A549 (cell line): ENCODE measurements around the gene TMA7B. TPM values are rescaled to one million over a fixed set of nuclear protein-coding genes. Genes with fewer than 3 reads are reported as not detected.

Source experiments
- ATAC-seq, 2 experiments: fragments of 200-7000 bp in 1 of 2; fragments of >200 bp in 1 of 2; cut with Nextera tagmentation in 1 of 2; cut with Tn5 transposase in 1 of 2; 3 replicates each; pipeline versions ENCODE4 v1.8.0 to v1.9.1; 2018 to 2020; ENCODE audit warnings: mild to moderate bottlenecking in 1 of 2, moderate library complexity in 1 of 2
- CTCF ChIA-PET: fragments of 300-600 bp; sonication (Branson Sonifier 250); formaldehyde crosslinking; extraction: SDS; loops from one replicate; lab custom pipeline; 2021; ENCODE audit warnings: antibody characterized with exemption, inconsistent platforms; lab: Yijun Ruan, JAX
- POLR2A ChIA-PET: fragments of 350-600 bp; formaldehyde crosslinking; extraction: SDS; loops from one replicate; lab custom pipeline; 2021; ENCODE audit warnings: antibody characterized with exemption, inconsistent platforms; lab: Yijun Ruan, JAX
- DNase-seq, 2 experiments: peaks; one replicate each; pipeline versions ENCODE4 v3.0.0 to v3.0.0-alpha.2; 2011 to 2016; ENCODE audit warnings: low read depth in 1 of 2, low spot score in 1 of 2
- FAIRE-seq: peaks from 2 replicates; lab custom pipeline; 2011; peaks lifted over from hg19 to GRCh38; lab: Jason Lieb, UNC
- H3K27ac ChIP-seq, 2 experiments: fragments of >200 bp; sonication (Bioruptor Twin); formaldehyde crosslinking; 3 replicates each; pipeline ENCODE4 v1.5.1; 2016 to 2017
- H3K4me1 ChIP-seq: fragments of >200 bp; sonication (Bioruptor Twin); formaldehyde crosslinking; 3 replicates; pipeline ENCODE4 v1.6.1; 2016
- H3K4me2 ChIP-seq: fragments of >200 bp; sonication (Bioruptor Twin); formaldehyde crosslinking; 3 replicates; pipeline ENCODE4 v1.6.1; 2016
- H3K4me3 ChIP-seq: fragments of >200 bp; sonication (Bioruptor Twin); formaldehyde crosslinking; 3 replicates; pipeline ENCODE4 v1.5.1; 2016
- H3K9me3 ChIP-seq: fragments of >200 bp; sonication (Bioruptor Twin); formaldehyde crosslinking; 3 replicates; pipeline ENCODE4 v1.6.1; 2016
- BHLHE40 ChIP-seq: IDR thresholded peaks from 2 replicates; pipeline ENCODE4 v1.6.1; 2012; ENCODE audit warnings: low read depth, low read length, inconsistent platforms
- CBX2 ChIP-seq: fragments of 200-600 bp; sonication (generic); IDR thresholded peaks from 2 replicates; pipeline ENCODE4 v1.6.1; 2016; ENCODE audit warnings: low read depth, mild to moderate bottlenecking, borderline replicate concordance
- CEBPB ChIP-seq, 2 experiments: fragments of >200 bp in 1 of 2; sonication (Bioruptor Twin) in 1 of 2; formaldehyde crosslinking in 1 of 2; IDR thresholded peaks; 2 replicates each; pipeline ENCODE4 v1.6.1; 2012 to 2016
- CHD2 ChIP-seq: fragments of 150-350 bp; IDR thresholded peaks from 2 replicates; pipeline ENCODE4 v1.6.1; 2014; ENCODE audit warnings: low read length; ENCODE audit not compliant: partially characterized antibody
- EHF ChIP-seq: fragments of 250-450 bp; sonication (Bioruptor Pico); IDR thresholded peaks from 2 replicates; pipeline ENCODE4 v1.5.0; 2020; ENCODE audit warnings: mild to moderate bottlenecking
- EP300 ChIP-seq, 2 experiments: fragments of >200 bp; sonication (Bioruptor Twin); formaldehyde crosslinking; IDR thresholded peaks; 2 replicates in 1 of 2; 3 replicates in 1 of 2; pipeline ENCODE4 v1.6.1; 2016 to 2017
- FOSB ChIP-seq: fragments of 250-450 bp; sonication (Bioruptor Pico); IDR thresholded peaks from 2 replicates; pipeline ENCODE4 v1.5.0; 2020; ENCODE audit warnings: mild to moderate bottlenecking, moderate library complexity
- FOSL2 ChIP-seq, 2 experiments: fragments of 450-650 bp in 1 of 2; fragments of >200 bp in 1 of 2; sonication (Bioruptor Twin) in 1 of 2; formaldehyde crosslinking; IDR thresholded peaks; 2 replicates each; pipeline versions ENCODE4 v1.5.0 to v1.6.1; 2016 to 2020; ENCODE audit warnings: mild to moderate bottlenecking in 1 of 2, moderate library complexity in 1 of 2
- FOXS1 ChIP-seq: fragments of 250-450 bp; sonication (Bioruptor Pico); IDR thresholded peaks from 2 replicates; pipeline ENCODE4 v1.5.0; 2020; ENCODE audit warnings: mild to moderate bottlenecking, moderate library complexity
- GATA3 ChIP-seq: IDR thresholded peaks from 2 replicates; pipeline ENCODE4 v1.6.1; 2012; ENCODE audit warnings: borderline replicate concordance
- HEYL ChIP-seq: fragments of 250-450 bp; sonication (Bioruptor Pico); IDR thresholded peaks from 2 replicates; pipeline ENCODE4 v1.8.0; 2021; ENCODE audit warnings: mild to moderate bottlenecking, moderate library complexity
- HOXA7 ChIP-seq: fragments of 250-450 bp; sonication (Bioruptor Pico); IDR thresholded peaks from 2 replicates; pipeline ENCODE4 v1.5.0; 2020; ENCODE audit warnings: mild to moderate bottlenecking, moderate library complexity
- HOXB13 ChIP-seq: fragments of 250-450 bp; sonication (Bioruptor Pico); IDR thresholded peaks from 2 replicates; pipeline ENCODE4 v1.5.0; 2020; ENCODE audit warnings: low read depth, mild to moderate bottlenecking, moderate library complexity
- HOXB5 ChIP-seq: fragments of 250-450 bp; sonication (Bioruptor Pico); IDR thresholded peaks from 2 replicates; pipeline ENCODE4 v1.5.0; 2020; ENCODE audit warnings: mild to moderate bottlenecking, moderate library complexity
- JUN ChIP-seq, 2 experiments: fragments of >200 bp; sonication (Bioruptor Twin); formaldehyde crosslinking; IDR thresholded peaks; 2 replicates in 1 of 2; 3 replicates in 1 of 2; pipeline ENCODE4 v1.6.1; 2016 to 2017
- JUNB ChIP-seq: fragments of >200 bp; sonication (Bioruptor Twin); formaldehyde crosslinking; IDR thresholded peaks from 2 replicates; pipeline ENCODE4 v1.6.1; 2016
- KDM1A ChIP-seq: fragments of 200-600 bp; sonication (generic); IDR thresholded peaks from 2 replicates; pipeline ENCODE4 v1.6.1; 2016; ENCODE audit warnings: low read depth, mild to moderate bottlenecking
- NFE2L2 ChIP-seq: fragments of 150-350 bp; conservative IDR thresholded peaks from 2 replicates; pipeline ENCODE4 v1.6.1; 2014; ENCODE audit warnings: low read length
- PHF8 ChIP-seq: fragments of 200-600 bp; sonication (generic); IDR thresholded peaks from 2 replicates; pipeline ENCODE4 v1.6.1; 2016; ENCODE audit warnings: low read depth, mild to moderate bottlenecking, antibody characterized with exemption, moderate library complexity, borderline replicate concordance
- POLR2A ChIP-seq: IDR thresholded peaks from 2 replicates; pipeline ENCODE4 v1.6.1; 2012; ENCODE audit warnings: mild to moderate bottlenecking, low read length
- POLR2AphosphoS2 ChIP-seq: conservative IDR thresholded peaks from 2 replicates; pipeline ENCODE4 v1.6.1; 2012; ENCODE audit warnings: low read length, improper control_type of control experiment, inconsistent platforms
- RAD21 ChIP-seq, 2 experiments: fragments of >200 bp in 1 of 2; sonication (Bioruptor Twin) in 1 of 2; formaldehyde crosslinking in 1 of 2; IDR thresholded peaks in 1 of 2; conservative IDR thresholded peaks in 1 of 2; 2 replicates in 1 of 2; 3 replicates in 1 of 2; pipeline ENCODE4 v1.6.1; 2012 to 2018; ENCODE audit warnings: inconsistent platforms in 1 of 2
- TFCP2L1 ChIP-seq: fragments of 250-450 bp; sonication (Bioruptor Pico); IDR thresholded peaks from 2 replicates; pipeline ENCODE4 v1.5.0; 2021; ENCODE audit warnings: mild to moderate bottlenecking
- ZC3H11A ChIP-seq: fragments of 450-650 bp; IDR thresholded peaks from 2 replicates; pipeline ENCODE4 v1.6.1; 2014; ENCODE audit warnings: antibody characterized with exemption, mild to moderate bottlenecking
- ZNF302 ChIP-seq: fragments of 250-450 bp; sonication (Bioruptor Pico); IDR thresholded peaks from 2 replicates; pipeline ENCODE4 v1.9.0; 2021; ENCODE audit warnings: inconsistent platforms, mild to moderate bottlenecking, moderate library complexity
- WGBS: methylation state at CpG from one replicate; pipeline ENCODE4 v1.1.6; 2017; ENCODE audit errors: missing lambda C conversion rate; 5-methylcytosine and 5-hydroxymethylcytosine counted together
- polyA plus RNA-seq, 4 experiments: library from polyadenylated mRNA; depleted of rRNA in 3 of 4; stranded (reverse); fragments of >200 nt; fragmentation: RNase III in 1 of 4; extraction: RNeasy Plus Mini Kit Qiagen cat#74134 plus additional on column Dnase treatment in 1 of 4; gene quantifications; 2 replicates in 3 of 4; 3 replicates in 1 of 4; pipeline ENCODE4 v1.2.3, GENCODE V29; 2011 to 2017
- TF ChIP-seq, protein P1 (sequence below): IDR thresholded peaks from 2 replicates; pipeline ENCODE4 v1.6.1; 2012; ENCODE audit warnings: low read depth, borderline replicate concordance
- TF ChIP-seq, protein P2 (sequence below): fragments of >200 bp; sonication (Bioruptor Twin); formaldehyde crosslinking; IDR thresholded peaks from 2 replicates; pipeline ENCODE4 v1.6.1; 2016
- TF ChIP-seq, protein P3 (sequence below): fragments of 250-450 bp; sonication (Bioruptor Pico); IDR thresholded peaks from 2 replicates; pipeline ENCODE4 v1.5.0; 2020; ENCODE audit warnings: low read depth, mild to moderate bottlenecking, moderate library complexity
- TF ChIP-seq, protein P4 (sequence below): IDR thresholded peaks from 2 replicates; pipeline ENCODE4 v1.6.1; 2012
- TF ChIP-seq, protein P5 (sequence below): fragments of 450-650 bp; IDR thresholded peaks from 2 replicates; pipeline ENCODE4 v1.6.1; 2014; ENCODE audit warnings: antibody characterized with exemption

The TMA7B gene
- polyA plus RNA-seq, 2 of the 4 experiments (the other 2 are of a cell fraction) = not detected

DNA sequence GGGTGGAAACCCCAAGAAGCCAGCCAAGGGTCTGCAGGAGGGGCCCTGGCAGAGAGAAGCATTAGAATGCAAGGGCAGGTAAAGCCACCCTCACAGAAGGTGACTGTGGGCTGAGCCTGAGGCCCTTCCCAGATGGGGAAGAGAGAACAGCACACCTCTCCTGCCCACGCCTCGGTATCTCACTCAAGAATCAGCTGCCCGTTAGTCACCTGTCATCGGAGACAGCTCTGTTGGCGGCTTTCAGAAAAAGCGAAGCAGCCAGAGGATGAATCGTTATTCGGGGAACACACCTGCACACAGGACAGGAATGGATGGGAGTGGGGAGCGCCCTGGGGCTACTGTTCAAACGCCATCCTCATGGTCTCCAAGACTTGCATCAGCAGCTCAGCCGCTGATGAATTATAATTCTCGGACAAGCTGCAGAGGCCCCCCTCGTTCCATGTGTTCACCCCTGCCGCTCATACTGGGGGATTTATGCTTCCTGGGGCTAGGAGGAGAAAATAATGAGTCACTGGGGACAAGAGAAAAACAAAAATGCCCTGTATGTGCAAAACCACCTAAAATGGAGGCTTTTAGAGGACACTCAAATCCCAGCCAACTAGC, 21.6 kb upstream of the TMA7B start:
- no peaks in the 10 kb centered on the region for H3K4me1 ChIP-seq
- no peaks in the 10 kb centered on the region for H3K9me3 ChIP-seq
- H3K4me2 ChIP-seq = no peak overlapping the region
- CTCF ChIA-PET = no interaction called here
- no peak overlapping the region for H3K4me3 ChIP-seq
- DNase-seq (no peak), ATAC-seq (no peak), FAIRE-seq (no peak)
- POLR2A ChIA-PET = interaction anchor here (0.7 kb wide), 1 partner anchor 26 kb away, joined by 3 read pairs; no protein-coding TSS in a partner anchor
- TF ChIP-seq POLR2A (no peak), EHF (CRISPR knock-in tag) (no peak), POLR2AphosphoS2 (no peak), NFE2L2 (no peak), JUN (IDR thresholded peaks at IDR 0.05) (no peak), FOSB (CRISPR knock-in tag) (no peak), HOXB13 (no peak), HOXB5 (no peak), CBX2 (no peak), EP300 (IDR thresholded peaks at IDR 0.05) (no peak), HEYL (CRISPR knock-in tag) (no peak), BHLHE40 (no peak), JUNB (no peak), ZC3H11A (no peak), HOXA7 (no peak), RAD21 (conservative IDR thresholded peaks at IDR 0.05 in 1 of 2, IDR thresholded peaks at IDR 0.05 in 1 of 2) (no peak), CHD2 (no peak)
- TF ChIP-seq, protein P1, sequence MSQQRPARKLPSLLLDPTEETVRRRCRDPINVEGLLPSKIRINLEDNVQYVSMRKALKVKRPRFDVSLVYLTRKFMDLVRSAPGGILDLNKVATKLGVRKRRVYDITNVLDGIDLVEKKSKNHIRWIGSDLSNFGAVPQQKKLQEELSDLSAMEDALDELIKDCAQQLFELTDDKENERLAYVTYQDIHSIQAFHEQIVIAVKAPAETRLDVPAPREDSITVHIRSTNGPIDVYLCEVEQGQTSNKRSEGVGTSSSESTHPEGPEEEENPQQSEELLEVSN = no peak
- TF ChIP-seq, protein P2, sequence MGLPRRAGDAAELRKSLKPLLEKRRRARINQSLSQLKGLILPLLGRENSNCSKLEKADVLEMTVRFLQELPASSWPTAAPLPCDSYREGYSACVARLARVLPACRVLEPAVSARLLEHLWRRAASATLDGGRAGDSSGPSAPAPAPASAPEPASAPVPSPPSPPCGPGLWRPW = no peak
- TF ChIP-seq, protein P3, sequence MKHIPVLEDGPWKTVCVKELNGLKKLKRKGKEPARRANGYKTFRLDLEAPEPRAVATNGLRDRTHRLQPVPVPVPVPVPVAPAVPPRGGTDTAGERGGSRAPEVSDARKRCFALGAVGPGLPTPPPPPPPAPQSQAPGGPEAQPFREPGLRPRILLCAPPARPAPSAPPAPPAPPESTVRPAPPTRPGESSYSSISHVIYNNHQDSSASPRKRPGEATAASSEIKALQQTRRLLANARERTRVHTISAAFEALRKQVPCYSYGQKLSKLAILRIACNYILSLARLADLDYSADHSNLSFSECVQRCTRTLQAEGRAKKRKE (CRISPR knock-in tag) = no peak
- 55% methylated on average over 12 of the region's 14 CpGs for WGBS
- no peak overlapping the region for H3K27ac ChIP-seq

DNA sequence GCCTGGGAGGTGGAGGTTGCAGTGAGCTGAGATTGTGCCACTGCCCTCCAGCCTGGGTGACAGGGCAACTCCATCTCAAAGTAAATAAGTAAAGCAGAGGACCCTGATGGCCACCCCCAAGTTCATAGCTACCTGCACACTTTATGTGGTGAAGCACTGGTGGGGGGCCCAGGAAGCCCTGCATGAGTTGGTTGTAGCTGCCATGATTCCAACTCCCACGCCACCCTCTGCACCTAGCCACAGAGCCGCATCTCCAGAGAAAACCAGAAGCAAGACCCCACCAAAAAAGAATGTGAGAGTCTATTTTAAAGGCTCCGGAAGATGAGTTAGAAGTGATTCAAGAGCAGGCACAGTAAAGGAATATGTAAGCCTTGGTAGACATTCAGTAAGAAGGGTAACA, 20.4 kb upstream of the TMA7B start:
- ATAC-seq = no peak
- ChIA-PET POLR2A (no interaction called here), CTCF (no interaction called here)
- TF ChIP-seq, protein P4, sequence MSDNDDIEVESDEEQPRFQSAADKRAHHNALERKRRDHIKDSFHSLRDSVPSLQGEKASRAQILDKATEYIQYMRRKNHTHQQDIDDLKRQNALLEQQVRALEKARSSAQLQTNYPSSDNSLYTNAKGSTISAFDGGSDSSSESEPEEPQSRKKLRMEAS = no peak
- H3K27ac ChIP-seq = no peak overlapping the region
- H3K4me3 ChIP-seq = no peak overlapping the region
- DNase-seq = no peak
- H3K4me2 ChIP-seq = no peak overlapping the region
- no peaks in the 10 kb centered on the region for H3K4me1 ChIP-seq
- no peaks in the 10 kb centered on the region for H3K9me3 ChIP-seq
- FAIRE-seq = no peak
- WGBS = 71% methylated on average over 3 of the region's 3 CpGs

DNA sequence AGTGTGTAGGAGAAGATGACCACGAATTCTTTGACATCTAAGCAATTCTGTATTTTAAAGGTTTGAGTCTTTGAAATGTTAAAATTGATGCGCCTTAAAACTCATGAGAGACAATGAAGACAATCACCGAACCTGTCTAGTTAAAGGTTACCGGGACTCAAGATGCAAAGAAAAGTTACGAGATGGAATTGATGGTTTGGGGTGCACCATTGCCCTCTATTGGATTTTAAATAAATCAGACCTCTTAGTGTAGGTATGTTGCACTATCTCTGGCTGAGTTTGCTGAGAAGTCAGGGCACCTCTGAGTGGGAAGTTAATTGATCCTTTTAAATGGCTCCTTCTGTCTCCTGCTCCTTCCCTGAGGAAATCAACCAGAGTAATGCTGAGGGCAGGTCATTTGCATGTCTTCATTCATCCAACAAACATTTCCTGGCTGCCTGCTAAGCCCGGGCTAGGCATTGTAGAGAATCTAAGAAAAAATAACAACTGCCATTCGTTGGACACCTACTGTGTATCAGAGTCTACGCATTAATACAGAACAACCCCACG, 19.4 kb upstream of the TMA7B start:
- POLR2A ChIA-PET = no interaction called here
- Histone ChIP-seq H3K4me3 (no peak overlapping the region), H3K9me3 (no peaks in the 10 kb centered on the region), H3K4me2 (no peak overlapping the region), H3K27ac (no peak overlapping the region), H3K4me1 (no peaks in the 10 kb centered on the region)
- FAIRE-seq (no peak), DNase-seq (no peak), ATAC-seq (no peak)
- WGBS = 60% methylated on average over 9 of the region's 9 CpGs
- CTCF ChIA-PET = no interaction called here
- TF ChIP-seq GATA3 = no peak
- TF ChIP-seq CBX2 = no peak
- TF ChIP-seq KDM1A = no peak
- no peak for TF ChIP-seq JUN (IDR thresholded peaks at IDR 0.05)
- TF ChIP-seq JUNB = no peak
- TF ChIP-seq PHF8 = no peak
- TF ChIP-seq TFCP2L1 (CRISPR knock-in tag) = no peak
- no peak for TF ChIP-seq HOXB13
- no peak for TF ChIP-seq ZNF302 (CRISPR knock-in tag)
- no peak for TF ChIP-seq CEBPB (IDR thresholded peaks at IDR 0.05)
- TF ChIP-seq HOXA7 = no peak
- TF ChIP-seq EP300 (IDR thresholded peaks at IDR 0.05) = no peak
- no peak for TF ChIP-seq FOSL2 (IDR thresholded peaks at IDR 0.05)
- TF ChIP-seq FOSL2 (CRISPR knock-in tag; IDR thresholded peaks at IDR 0.05) = no peak
- TF ChIP-seq, protein P5, sequence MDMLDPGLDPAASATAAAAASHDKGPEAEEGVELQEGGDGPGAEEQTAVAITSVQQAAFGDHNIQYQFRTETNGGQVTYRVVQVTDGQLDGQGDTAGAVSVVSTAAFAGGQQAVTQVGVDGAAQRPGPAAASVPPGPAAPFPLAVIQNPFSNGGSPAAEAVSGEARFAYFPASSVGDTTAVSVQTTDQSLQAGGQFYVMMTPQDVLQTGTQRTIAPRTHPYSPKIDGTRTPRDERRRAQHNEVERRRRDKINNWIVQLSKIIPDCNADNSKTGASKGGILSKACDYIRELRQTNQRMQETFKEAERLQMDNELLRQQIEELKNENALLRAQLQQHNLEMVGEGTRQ = no peak
- TF ChIP-seq FOXS1 (CRISPR knock-in tag) = no peak
